T-helper 1 cell treated with Interleukin-12 subunit alpha and Interleukin-12 subunit beta and Interleukin-4 antibody, amounts not matched to agents 30 μg/mL and 1 μg/mL, for 36 hours (primary cell): Measurements from ENCODE around the gene PNMA8B.

ENCODE experiments used
- H3K27ac Mint-ChIP-seq: one replicate; pipeline ENCODE4 v1.8.0; 2021; ENCODE audit warnings: mild to moderate bottlenecking, mixed read lengths
- H3K27me3 Mint-ChIP-seq: one replicate; pipeline ENCODE4 v1.8.0; 2021; ENCODE audit warnings: low read depth, mixed read lengths
- H3K36me3 Mint-ChIP-seq: one replicate; pipeline ENCODE4 v1.8.0; 2021; ENCODE audit warnings: low read depth, mixed read lengths
- H3K4me1 Mint-ChIP-seq: one replicate; pipeline ENCODE4 v1.8.0; 2021; ENCODE audit warnings: low read depth, mixed read lengths
- H3K4me3 Mint-ChIP-seq: one replicate; pipeline ENCODE4 v1.8.0; 2021; ENCODE audit warnings: mild to moderate bottlenecking, moderate library complexity, mixed read lengths
- H3K9me3 Mint-ChIP-seq: one replicate; pipeline ENCODE4 v1.8.0; 2021; ENCODE audit warnings: mixed read lengths

Gene PNMA8B

GRCh38 chr19:46486358-46486757 is 9.3 kb downstream of the PNMA8B start:
- Mint-ChIP-seq H3K4me1 (peaks cover 3% of the 10 kb centered on the region), H3K4me3 (no peak overlapping the region), H3K27me3 (peaks cover 77% of the 10 kb centered on the region), H3K27ac (no peak overlapping the region), H3K9me3 (no peaks in the 10 kb centered on the region), H3K36me3 (no peaks in the 10 kb centered on the region)

DNA sequence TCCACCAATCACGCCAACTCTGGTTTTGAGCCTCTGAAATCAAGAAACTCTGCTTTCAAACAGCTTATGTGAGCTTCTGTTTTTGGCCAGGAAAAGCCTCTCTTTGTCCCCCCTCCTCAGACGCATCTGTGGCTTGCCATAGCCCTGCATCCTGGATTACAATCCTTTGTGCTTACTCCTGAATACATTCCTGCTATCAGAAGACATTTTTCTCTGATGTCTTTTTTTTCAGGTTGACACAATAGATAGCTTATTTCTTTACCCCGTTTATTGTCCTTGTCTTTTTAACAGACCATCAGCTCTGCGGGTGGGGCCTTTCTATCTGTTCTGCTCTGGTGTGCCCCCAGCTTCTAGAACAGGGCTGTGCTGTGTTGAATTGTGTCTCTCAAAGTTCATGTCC is 11.0 kb downstream of the PNMA8B start:
- H3K4me3 Mint-ChIP-seq: no peak overlapping the region
- H3K4me1 Mint-ChIP-seq: peaks cover 2% of the 10 kb centered on the region
- no peak overlapping the region for H3K27ac Mint-ChIP-seq
- H3K9me3 Mint-ChIP-seq: no peaks in the 10 kb centered on the region
- peaks cover 69% of the 10 kb centered on the region for H3K27me3 Mint-ChIP-seq
- H3K36me3 Mint-ChIP-seq: no peaks in the 10 kb centered on the region

DNA sequence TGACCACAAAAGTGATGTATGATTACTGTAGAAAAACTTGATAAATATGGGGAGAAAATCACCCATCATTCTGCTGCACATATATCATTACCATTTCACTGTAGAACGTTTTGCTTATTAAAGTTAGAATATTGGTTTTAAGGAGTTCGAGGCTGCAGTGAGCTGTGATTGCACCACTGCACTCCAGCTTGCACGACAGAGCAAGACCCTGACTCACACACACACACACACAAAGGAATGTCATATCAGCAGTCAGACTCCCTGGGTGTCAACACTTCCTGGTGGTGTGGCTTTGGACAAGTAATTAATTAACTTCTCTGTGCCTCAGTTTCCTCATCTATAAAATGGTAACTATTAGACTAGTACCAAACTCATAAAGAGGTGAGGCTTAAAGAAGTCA is 13.0 kb downstream of the PNMA8B start:
- no peaks in the 10 kb centered on the region for H3K9me3 Mint-ChIP-seq
- no peak overlapping the region for H3K27ac Mint-ChIP-seq
- no peak overlapping the region for H3K4me3 Mint-ChIP-seq
- H3K4me1 Mint-ChIP-seq: no peaks in the 10 kb centered on the region
- H3K36me3 Mint-ChIP-seq: no peaks in the 10 kb centered on the region
- peaks cover 56% of the 10 kb centered on the region for H3K27me3 Mint-ChIP-seq

- H3K27me3 Mint-ChIP-seq: peaks cover 50% of the 10 kb centered on the region
- H3K27ac Mint-ChIP-seq: no peak overlapping the region
- H3K36me3 Mint-ChIP-seq: no peaks in the 10 kb centered on the region
- no peak overlapping the region for H3K4me3 Mint-ChIP-seq
- H3K4me1 Mint-ChIP-seq: no peaks in the 10 kb centered on the region
- no peaks in the 10 kb centered on the region for H3K9me3 Mint-ChIP-seq
Measured at GRCh38 chr19:46481947-46482346, 13.7 kb downstream of the PNMA8B start.

GRCh38 chr19:46481223-46481848 is 14.3 kb downstream of the PNMA8B start:
- Mint-ChIP-seq H3K27me3 (peaks cover 44% of the 10 kb centered on the region), H3K36me3 (no peaks in the 10 kb centered on the region), H3K4me3 (no peak overlapping the region), H3K27ac (no peak overlapping the region), H3K9me3 (no peaks in the 10 kb centered on the region), H3K4me1 (no peaks in the 10 kb centered on the region)

DNA sequence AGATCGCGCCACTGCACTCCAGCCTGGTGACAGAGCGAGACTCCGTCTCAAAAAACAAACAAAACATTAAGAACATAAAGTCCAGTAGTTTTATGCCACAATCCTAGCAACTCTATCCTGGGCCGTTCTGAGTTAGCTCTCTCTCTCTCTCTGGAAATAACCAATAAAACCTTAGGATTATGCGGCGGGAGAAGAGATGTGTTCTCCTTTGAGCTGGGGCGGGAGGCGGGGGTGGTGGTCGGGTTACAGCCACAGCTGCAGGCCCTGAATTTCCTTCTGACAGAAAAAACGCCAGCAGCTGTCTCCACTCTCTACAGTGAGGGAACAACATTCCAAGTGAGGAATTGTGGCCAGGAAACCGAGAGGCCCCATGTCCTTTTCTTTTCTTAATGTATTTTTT is 15.3 kb downstream of the PNMA8B start:
- no peak overlapping the region for H3K27ac Mint-ChIP-seq
- no peaks in the 10 kb centered on the region for H3K4me1 Mint-ChIP-seq
- H3K27me3 Mint-ChIP-seq: peaks cover 45% of the 10 kb centered on the region
- no peak overlapping the region for H3K4me3 Mint-ChIP-seq
- no peaks in the 10 kb centered on the region for H3K36me3 Mint-ChIP-seq
- no peaks in the 10 kb centered on the region for H3K9me3 Mint-ChIP-seq

GRCh38 chr19:46478356-46478986 is 17.2 kb downstream of the PNMA8B start:
- Mint-ChIP-seq H3K4me1 (no peaks in the 10 kb centered on the region), H3K9me3 (no peaks in the 10 kb centered on the region), H3K27ac (no peak overlapping the region), H3K36me3 (no peaks in the 10 kb centered on the region), H3K27me3 (peaks cover 45% of the 10 kb centered on the region), H3K4me3 (no peak overlapping the region)

DNA sequence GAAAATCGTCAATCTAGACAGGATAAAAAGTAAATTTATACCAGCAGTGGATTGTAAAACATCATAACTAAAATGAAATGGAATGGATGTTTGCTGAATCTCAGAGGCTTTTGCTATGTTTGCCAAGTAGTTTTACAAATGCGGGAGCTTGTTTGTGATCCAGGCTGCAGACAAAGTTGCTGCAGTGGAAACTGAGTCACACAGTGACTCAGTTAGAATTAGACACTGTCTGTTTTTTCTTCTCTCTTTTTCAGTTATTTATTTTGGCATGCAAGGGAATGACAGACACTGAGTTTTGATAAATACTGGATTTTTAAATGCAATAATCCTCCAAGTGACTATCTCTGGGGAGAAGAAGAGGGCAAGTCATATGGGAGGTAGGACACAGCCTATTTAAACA is 19.7 kb downstream of the PNMA8B start:
- Mint-ChIP-seq H3K9me3 (no peaks in the 10 kb centered on the region), H3K36me3 (no peaks in the 10 kb centered on the region), H3K27me3 (peaks cover 43% of the 10 kb centered on the region), H3K4me3 (no peak overlapping the region), H3K4me1 (no peaks in the 10 kb centered on the region), H3K27ac (no peak overlapping the region)

- Mint-ChIP-seq H3K27me3 (peaks cover 44% of the 10 kb centered on the region), H3K4me3 (no peak overlapping the region), H3K36me3 (no peaks in the 10 kb centered on the region), H3K27ac (no peak overlapping the region), H3K4me1 (no peaks in the 10 kb centered on the region), H3K9me3 (no peaks in the 10 kb centered on the region)
Measured at GRCh38 chr19:46474211-46474610, 21.5 kb downstream of the PNMA8B start.

- Mint-ChIP-seq H3K9me3 (no peaks in the 10 kb centered on the region), H3K4me3 (no peak overlapping the region), H3K27me3 (peaks cover 44% of the 10 kb centered on the region), H3K4me1 (no peaks in the 10 kb centered on the region), H3K27ac (no peak overlapping the region), H3K36me3 (no peaks in the 10 kb centered on the region)
Measured at GRCh38 chr19:46472592-46472991, 23.1 kb downstream of the PNMA8B start.

DNA sequence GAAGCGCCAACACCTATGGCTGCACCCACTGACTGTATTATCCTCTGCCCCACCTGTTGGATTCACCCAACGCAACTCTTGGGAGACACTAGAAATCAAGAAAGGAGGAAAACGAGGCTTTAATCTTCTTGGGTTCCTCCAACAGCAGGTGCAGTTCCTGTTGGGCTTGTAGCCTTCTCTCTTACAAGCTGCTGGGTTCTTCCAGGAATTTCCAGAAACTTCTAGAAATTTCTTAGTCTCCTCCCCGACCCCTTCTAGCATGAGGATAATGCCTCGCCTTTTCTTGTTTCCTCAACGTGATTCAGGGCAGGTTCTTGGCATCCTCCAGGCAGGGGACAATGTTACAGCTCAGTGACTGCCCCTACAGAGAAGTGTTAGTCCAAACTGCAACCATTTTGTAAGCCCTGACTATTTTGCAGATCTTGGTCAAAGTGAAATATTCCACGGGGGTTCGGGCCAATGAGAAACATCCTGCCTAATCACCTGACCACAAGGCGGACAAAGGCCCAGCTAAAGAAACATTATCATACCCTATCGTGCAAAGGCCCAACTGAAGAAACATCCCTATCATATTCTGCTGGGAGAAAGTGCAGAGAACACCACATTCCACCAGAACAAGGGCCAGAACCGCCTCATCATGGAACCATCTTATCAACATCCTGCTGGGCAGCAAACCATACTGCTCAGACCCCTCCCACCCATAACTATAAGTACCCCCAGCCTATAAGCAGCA is 23.7 kb downstream of the PNMA8B start:
- Mint-ChIP-seq H3K4me3 (no peak overlapping the region), H3K9me3 (no peaks in the 10 kb centered on the region), H3K27ac (no peak overlapping the region), H3K36me3 (no peaks in the 10 kb centered on the region), H3K27me3 (peaks cover 45% of the 10 kb centered on the region), H3K4me1 (no peaks in the 10 kb centered on the region)

GRCh38 chr19:46471116-46471733 is 24.4 kb downstream of the PNMA8B start, which contains the start of gene PNMA8A:
Gene PNMA8A, minus strand, starts transcription at chr19:46471563. Its CDS starts 528 bp downstream, at chr19:46471035.
- H3K4me1 Mint-ChIP-seq: peaks cover 1% of the 10 kb centered on the region
- H3K36me3 Mint-ChIP-seq: no peaks in the 10 kb centered on the region
- no peak within 1 kb of the TSS for H3K27ac Mint-ChIP-seq
- H3K9me3 Mint-ChIP-seq: no peaks in the 10 kb centered on the region
- no peak within 1 kb of the TSS for H3K4me3 Mint-ChIP-seq
- H3K27me3 Mint-ChIP-seq: peaks cover 51% of the 10 kb centered on the region

- Mint-ChIP-seq H3K4me3 (no peak overlapping the region), H3K9me3 (no peaks in the 10 kb centered on the region), H3K36me3 (no peaks in the 10 kb centered on the region), H3K27me3 (peaks cover 52% of the 10 kb centered on the region), H3K27ac (no peak overlapping the region), H3K4me1 (peaks cover 1% of the 10 kb centered on the region)
Measured at GRCh38 chr19:46470376-46470775, 25.3 kb downstream of the PNMA8B start.

GRCh38 chr19:46469541-46470185 is 26.0 kb downstream of the PNMA8B start:
- no peaks in the 10 kb centered on the region for H3K36me3 Mint-ChIP-seq
- H3K4me3 Mint-ChIP-seq: no peak overlapping the region
- no peak overlapping the region for H3K27ac Mint-ChIP-seq
- H3K4me1 Mint-ChIP-seq: peaks cover 1% of the 10 kb centered on the region
- H3K27me3 Mint-ChIP-seq: peaks cover 52% of the 10 kb centered on the region
- H3K9me3 Mint-ChIP-seq: no peaks in the 10 kb centered on the region
